ENCODE measurements around the gene SLC6A8.
"Not testable (repeated sequence)": the region's sequence is repeated elsewhere in the genome, so short reads cannot be mapped to it uniquely, and the experiment has no call there.

SLC6A8 gene

DNA sequence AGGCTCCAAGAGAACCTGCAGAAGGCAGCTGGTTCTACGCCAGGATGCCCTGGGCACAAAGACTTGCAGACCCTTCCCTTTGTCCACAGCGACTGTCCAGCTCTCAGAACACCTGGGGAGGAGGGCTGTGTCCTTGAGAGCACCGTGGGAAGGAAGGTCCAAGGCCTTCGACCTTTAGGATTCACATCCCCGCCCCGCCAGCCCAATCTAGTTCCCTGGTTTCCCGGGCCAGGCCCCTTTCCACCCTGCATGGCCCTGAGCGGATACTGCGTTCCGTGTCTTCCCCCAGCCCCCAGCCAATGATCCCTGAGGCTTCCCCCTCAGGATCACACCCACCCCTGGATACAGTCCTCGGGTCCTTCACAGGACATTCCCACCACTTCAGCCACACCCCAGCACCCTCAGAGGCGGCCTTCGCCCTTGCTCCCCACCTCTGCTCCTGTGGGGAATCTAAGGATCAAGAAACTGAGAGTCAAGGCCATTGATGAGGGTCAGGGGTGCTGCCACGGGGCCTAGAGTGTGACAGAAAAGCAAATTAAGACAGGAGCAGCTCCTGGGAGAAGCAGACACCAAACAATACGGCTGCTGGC is 46.0 kb downstream of the SLC6A8 start:
- no peak for DNase-seq

GRCh38 chrX:153734871-153735270 is 47.1 kb downstream of the SLC6A8 start:
- no peak for DNase-seq

GRCh38 chrX:153735274-153735673 is 47.5 kb downstream of the SLC6A8 start:
- no peak for DNase-seq

GRCh38 chrX:153736071-153736820 is 48.5 kb downstream of the SLC6A8 start:
- DNase-seq, result no peak

DNA sequence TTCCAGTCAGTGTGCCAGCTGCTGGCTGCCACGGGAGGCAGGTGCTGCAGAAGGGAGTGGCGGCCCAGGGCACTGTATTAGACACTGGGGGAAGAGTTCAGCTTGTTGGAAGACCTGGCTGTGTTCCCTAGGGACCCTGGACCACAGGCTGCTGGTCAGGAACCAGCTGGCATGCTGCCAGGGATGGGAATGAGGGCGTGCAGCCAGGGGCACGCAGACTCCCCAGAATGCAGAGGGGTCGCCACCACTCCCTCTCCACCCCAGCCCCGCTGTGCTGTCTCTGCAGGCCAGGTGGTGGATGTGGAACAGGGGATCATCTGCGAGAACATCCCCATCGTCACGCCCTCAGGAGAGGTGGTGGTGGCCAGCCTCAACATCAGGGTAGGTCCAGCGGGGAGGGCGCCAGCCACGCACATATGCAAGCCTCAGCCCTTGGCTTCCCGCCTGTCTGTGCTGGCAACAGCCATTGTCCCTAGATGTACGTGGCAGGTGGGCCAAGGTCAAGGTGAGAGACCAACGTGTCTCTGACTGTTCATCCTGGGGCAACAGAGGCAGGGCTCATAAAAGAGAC is 49.2 kb downstream of the SLC6A8 start:
- no peak for DNase-seq

- DNase-seq, result no peak
Measured at GRCh38 chrX:153738056-153738605, 50.4 kb downstream of the SLC6A8 start.

- no peak for DNase-seq
Measured at GRCh38 chrX:153739754-153740486, 52.2 kb downstream of the SLC6A8 start.

DNA sequence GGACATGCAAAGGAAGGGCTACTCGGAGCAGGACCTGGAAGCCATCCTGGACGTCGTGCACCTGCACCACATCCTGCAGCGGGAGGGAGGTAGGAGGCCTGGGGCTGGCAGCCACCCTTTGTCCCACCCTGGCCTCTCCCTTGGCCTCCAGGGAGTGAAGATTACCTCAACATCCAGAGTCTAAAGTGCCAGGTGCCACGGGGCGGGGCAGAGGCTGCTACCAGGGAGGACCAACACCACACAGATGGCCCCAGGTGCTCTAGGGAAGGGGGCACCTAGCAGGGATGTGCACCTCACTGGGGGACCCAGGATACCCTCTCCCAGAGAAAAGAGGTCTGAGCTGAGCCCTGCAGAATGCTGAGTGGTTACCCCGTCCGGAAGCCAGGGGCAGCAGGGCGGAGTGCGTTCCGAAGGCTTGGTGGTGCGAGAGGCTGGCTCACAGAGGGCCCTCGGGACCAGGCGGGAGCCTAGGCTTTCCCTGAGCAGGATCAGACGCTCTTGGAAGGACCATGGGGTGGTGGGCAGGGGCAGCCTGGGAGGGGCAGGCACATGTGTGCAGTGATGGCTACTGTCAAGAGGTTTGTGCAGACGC is 53.0 kb downstream of the SLC6A8 start:
- no peak for DNase-seq

DNA sequence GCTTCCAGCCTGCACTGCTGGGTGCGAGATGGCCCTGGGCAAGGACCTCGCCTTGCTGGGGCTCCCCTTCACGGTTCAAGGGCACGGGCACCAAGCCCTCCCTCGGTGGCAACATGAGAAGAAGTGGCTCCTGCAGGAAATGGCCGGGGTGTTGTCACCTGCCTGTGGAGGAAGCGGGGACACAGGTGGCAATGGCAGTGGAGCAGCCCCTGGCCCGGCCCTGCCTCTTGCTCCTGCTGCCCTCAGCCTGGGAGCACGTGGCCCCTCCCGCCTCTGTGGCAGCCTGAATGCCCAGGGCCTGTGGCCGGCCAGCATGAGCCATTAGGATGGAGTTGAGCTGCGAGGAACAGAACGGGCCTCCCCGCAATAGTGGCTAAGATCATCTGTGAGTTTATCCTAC is 53.7 kb downstream of the SLC6A8 start:
- no peak for DNase-seq

GRCh38 chrX:153742111-153742510 is 54.4 kb downstream of the SLC6A8 start:
- DNase-seq, result not testable (repeated sequence)

DNA sequence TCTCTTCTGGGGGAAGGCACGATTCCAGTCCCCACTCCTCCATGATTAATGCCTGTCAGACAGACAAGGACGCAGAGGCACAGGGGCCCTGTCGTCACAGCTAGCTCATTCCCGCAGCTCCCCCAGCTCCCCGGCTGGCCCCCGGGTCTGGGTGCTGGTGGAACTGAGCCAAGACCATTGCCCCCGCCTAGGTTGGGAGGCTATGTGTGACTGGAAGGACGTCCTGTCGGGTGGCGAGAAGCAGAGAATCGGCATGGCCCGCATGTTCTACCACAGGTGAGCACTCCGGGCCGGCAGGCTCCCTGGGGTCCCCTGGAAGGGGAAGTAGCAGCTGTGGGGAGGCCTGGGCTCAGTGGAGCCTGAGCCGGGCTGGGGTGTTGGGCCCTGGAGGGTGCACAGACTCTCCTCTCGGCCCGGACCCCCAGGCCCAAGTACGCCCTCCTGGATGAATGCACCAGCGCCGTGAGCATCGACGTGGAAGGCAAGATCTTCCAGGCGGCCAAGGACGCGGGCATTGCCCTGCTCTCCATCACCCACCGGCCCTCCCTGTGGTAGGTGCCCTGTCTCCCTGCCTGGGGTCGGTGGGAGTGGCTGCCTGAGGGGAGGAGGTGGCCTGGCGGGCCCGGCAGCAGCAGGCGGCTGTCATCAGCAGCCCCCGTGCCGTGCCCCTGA is 55.2 kb downstream of the SLC6A8 start:
- not testable (repeated sequence) for DNase-seq

- DNase-seq, result not testable (repeated sequence)
Measured at GRCh38 chrX:153743468-153744209, 55.9 kb downstream of the SLC6A8 start.

GRCh38 chrX:153744210-153745066 is 56.7 kb downstream of the SLC6A8 start:
- no peak for DNase-seq

- DNase-seq, result not testable (repeated sequence)
Measured at GRCh38 chrX:153745067-153745433, 57.3 kb downstream of the SLC6A8 start.
